ENCODE measurements around the gene PLD4. TPM values are rescaled to one million over a fixed set of nuclear protein-coding genes. Genes with fewer than 3 reads are reported as not detected.

Gene PLD4
- polyA plus RNA-seq, 4 donors: 0.42 to 12.4 (median 1.4) TPM; not detected in 1

GRCh38 chr14:104919993-104920315, 4.7 kb upstream of the PLD4 start:
- H3K4me1 ChIP-seq (ENCODE audit: control insufficient read depth in 3 of 3, insufficient read depth in 2 of 3, low read depth in 1 of 3, low read length in 2 of 3): no peaks in the 10 kb centered on the region
- peaks cover 0 to 2% (median 0%) of the 10 kb centered on the region in 3 donors for H3K27me3 ChIP-seq (ENCODE audit: control insufficient read depth in 3 of 3, insufficient read depth in 3 of 3, low read length in 3 of 3)
- H3K27ac ChIP-seq (ENCODE audit: low read depth in 1 of 3, low read length in 2 of 3): no peak overlapping the region
- peaks cover 0 to 8% of the 10 kb centered on the region in 2 donors for H3K9me3 ChIP-seq (ENCODE audit: control insufficient read depth in 2 of 2, insufficient read depth in 1 of 2, low read depth in 1 of 2, low read length in 1 of 2)
- FAIRE-seq (no peak), DNase-seq (no peak)
- WGBS, 3 donors: 47 to 60% (median 54%) methylated on average over 3 of the region's 3 CpGs
- H3K36me3 ChIP-seq (ENCODE audit: control insufficient read depth in 3 of 3, insufficient read depth in 2 of 3, low read depth in 1 of 3, low read length in 3 of 3): no peaks in the 10 kb centered on the region
- no peak overlapping the region for H3K4me3 ChIP-seq (ENCODE audit: low read depth in 1 of 3, low read length in 3 of 3)

- Histone ChIP-seq H3K4me1 (ENCODE audit: control insufficient read depth in 3 of 3, insufficient read depth in 2 of 3, low read depth in 1 of 3, low read length in 2 of 3) (peaks cover 0 to 28% (median 0%) of the 10 kb centered on the region in 3 donors), H3K27me3 (ENCODE audit: control insufficient read depth in 3 of 3, insufficient read depth in 3 of 3, low read length in 3 of 3) (no peaks in the 10 kb centered on the region), H3K27ac (ENCODE audit: low read depth in 1 of 3, low read length in 2 of 3) (no peak overlapping the region), H3K36me3 (ENCODE audit: control insufficient read depth in 3 of 3, insufficient read depth in 2 of 3, low read depth in 1 of 3, low read length in 3 of 3) (no peaks in the 10 kb centered on the region), H3K9me3 (ENCODE audit: control insufficient read depth in 2 of 2, insufficient read depth in 1 of 2, low read depth in 1 of 2, low read length in 1 of 2) (peaks cover 0 to 8% of the 10 kb centered on the region in 2 donors), H3K4me3 (ENCODE audit: low read depth in 1 of 3, low read length in 3 of 3) (no peak overlapping the region)
- no peak for FAIRE-seq
- 79 to 89% (median 84%) methylated on average over 4 of the region's 4 CpGs for WGBS, 3 donors
- DNase-seq: no peak
Measured at GRCh38 chr14:104923640-104924420, 849 bp upstream of the PLD4 start.

GRCh38 chr14:104925214-104925854, 655 bp downstream of the PLD4 start:
- Histone ChIP-seq H3K36me3 (ENCODE audit: control insufficient read depth in 3 of 3, insufficient read depth in 2 of 3, low read depth in 1 of 3, low read length in 3 of 3) (no peaks in the 10 kb centered on the region), H3K4me1 (ENCODE audit: control insufficient read depth in 3 of 3, insufficient read depth in 2 of 3, low read depth in 1 of 3, low read length in 2 of 3) (peaks cover 0 to 28% (median 0%) of the 10 kb centered on the region in 3 donors), H3K27ac (ENCODE audit: low read depth in 1 of 3, low read length in 2 of 3) (no peak overlapping the region), H3K4me3 (ENCODE audit: low read depth in 1 of 3, low read length in 3 of 3) (no peak overlapping the region), H3K27me3 (ENCODE audit: control insufficient read depth in 3 of 3, insufficient read depth in 3 of 3, low read length in 3 of 3) (peaks cover 0 to 8% (median 0%) of the 10 kb centered on the region in 3 donors), H3K9me3 (ENCODE audit: control insufficient read depth in 2 of 2, insufficient read depth in 1 of 2, low read depth in 1 of 2, low read length in 1 of 2) (peaks cover 0 to 8% of the 10 kb centered on the region in 2 donors)
- FAIRE-seq: no peak
- DNase-seq: peak; percentile 23 to 38
- 40 to 64% (median 47%) methylated on average over 8 to 10 of the region's 10 CpGs for WGBS, 3 donors

- H3K9me3 ChIP-seq (ENCODE audit: control insufficient read depth in 2 of 2, insufficient read depth in 1 of 2, low read depth in 1 of 2, low read length in 1 of 2): peaks cover 0 to 8% of the 10 kb centered on the region in 2 donors
- FAIRE-seq: no peak
- peaks cover 0 to 14% (median 0%) of the 10 kb centered on the region in 3 donors for H3K27me3 ChIP-seq (ENCODE audit: control insufficient read depth in 3 of 3, insufficient read depth in 3 of 3, low read length in 3 of 3)
- H3K4me3 ChIP-seq (ENCODE audit: low read depth in 1 of 3, low read length in 3 of 3): no peak overlapping the region
- H3K4me1 ChIP-seq (ENCODE audit: control insufficient read depth in 3 of 3, insufficient read depth in 2 of 3, low read depth in 1 of 3, low read length in 2 of 3): peaks cover 0 to 28% (median 0%) of the 10 kb centered on the region in 3 donors
- no peak for DNase-seq
- no peak overlapping the region for H3K27ac ChIP-seq (ENCODE audit: low read depth in 1 of 3, low read length in 2 of 3)
- H3K36me3 ChIP-seq (ENCODE audit: control insufficient read depth in 3 of 3, insufficient read depth in 2 of 3, low read depth in 1 of 3, low read length in 3 of 3): no peaks in the 10 kb centered on the region
- WGBS, 3 donors: 77 to 85% (median 78%) methylated on average over 15 of the region's 15 CpGs
Measured at GRCh38 chr14:104925855-104926609, 1.4 kb downstream of the PLD4 start.

- FAIRE-seq (no peak), DNase-seq (no peak)
- Histone ChIP-seq H3K36me3 (ENCODE audit: control insufficient read depth in 3 of 3, insufficient read depth in 2 of 3, low read depth in 1 of 3, low read length in 3 of 3) (no peaks in the 10 kb centered on the region), H3K27me3 (ENCODE audit: control insufficient read depth in 3 of 3, insufficient read depth in 3 of 3, low read length in 3 of 3) (peaks cover 0 to 22% (median 0%) of the 10 kb centered on the region in 3 donors), H3K4me3 (ENCODE audit: low read depth in 1 of 3, low read length in 3 of 3) (no peak overlapping the region), H3K27ac (ENCODE audit: low read depth in 1 of 3, low read length in 2 of 3) (no peak overlapping the region), H3K9me3 (ENCODE audit: control insufficient read depth in 2 of 2, insufficient read depth in 1 of 2, low read depth in 1 of 2, low read length in 1 of 2) (peaks cover 0 to 8% of the 10 kb centered on the region in 2 donors), H3K4me1 (ENCODE audit: control insufficient read depth in 3 of 3, insufficient read depth in 2 of 3, low read depth in 1 of 3, low read length in 2 of 3) (peaks cover 0 to 28% (median 0%) of the 10 kb centered on the region in 3 donors)
- 56 to 72% (median 62%) methylated on average over 15 to 21 of the region's 21 CpGs for WGBS, 3 donors
Measured at GRCh38 chr14:104926619-104927431, 2.1 kb downstream of the PLD4 start.

- no peak for FAIRE-seq
- 31 to 60% (median 40%) methylated on average over 9 to 10 of the region's 10 CpGs for WGBS, 3 donors
- no peak overlapping the region for H3K27ac ChIP-seq (ENCODE audit: low read depth in 1 of 3, low read length in 2 of 3)
Measured at GRCh38 chr14:104927432-104927816, 2.7 kb downstream of the PLD4 start.

GRCh38 chr14:104927901-104928300, 3.2 kb downstream of the PLD4 start:
- no peaks in the 10 kb centered on the region for H3K36me3 ChIP-seq (ENCODE audit: control insufficient read depth in 3 of 3, insufficient read depth in 2 of 3, low read depth in 1 of 3, low read length in 3 of 3)
- no peak for DNase-seq
- peaks cover 0 to 33% (median 5%) of the 10 kb centered on the region in 3 donors for H3K27me3 ChIP-seq (ENCODE audit: control insufficient read depth in 3 of 3, insufficient read depth in 3 of 3, low read length in 3 of 3)
- FAIRE-seq: no peak
- H3K9me3 ChIP-seq (ENCODE audit: control insufficient read depth in 2 of 2, insufficient read depth in 1 of 2, low read depth in 1 of 2, low read length in 1 of 2): peaks cover 0 to 8% of the 10 kb centered on the region in 2 donors
- 38 to 66% (median 41%) methylated on average over 7 to 8 of the region's 8 CpGs for WGBS, 3 donors
- H3K4me3 ChIP-seq (ENCODE audit: low read depth in 1 of 3, low read length in 3 of 3): no peak overlapping the region
- no peak overlapping the region for H3K27ac ChIP-seq (ENCODE audit: low read depth in 1 of 3, low read length in 2 of 3)
- peaks cover 0 to 37% (median 0%) of the 10 kb centered on the region in 3 donors for H3K4me1 ChIP-seq (ENCODE audit: control insufficient read depth in 3 of 3, insufficient read depth in 2 of 3, low read depth in 1 of 3, low read length in 2 of 3)

More at GRCh38 chr14:104927432-104927816, 2.7 kb downstream of the PLD4 start:
- Histone ChIP-seq H3K4me1 (ENCODE audit: control insufficient read depth in 3 of 3, insufficient read depth in 2 of 3, low read depth in 1 of 3, low read length in 2 of 3) (peaks cover 0 to 33% (median 0%) of the 10 kb centered on the region in 3 donors), H3K4me3 (ENCODE audit: low read depth in 1 of 3, low read length in 3 of 3) (no peak overlapping the region), H3K36me3 (ENCODE audit: control insufficient read depth in 3 of 3, insufficient read depth in 2 of 3, low read depth in 1 of 3, low read length in 3 of 3) (no peaks in the 10 kb centered on the region), H3K27me3 (ENCODE audit: control insufficient read depth in 3 of 3, insufficient read depth in 3 of 3, low read length in 3 of 3) (peaks cover 0 to 28% (median 5%) of the 10 kb centered on the region in 3 donors), H3K9me3 (ENCODE audit: control insufficient read depth in 2 of 2, insufficient read depth in 1 of 2, low read depth in 1 of 2, low read length in 1 of 2) (peaks cover 0 to 8% of the 10 kb centered on the region in 2 donors)
- no peak for DNase-seq

Data from small intestine (tissue), 7 donors.